Adrenal gland (tissue), 5 donors: ENCODE measurements around the gene ABCF2.

ENCODE experiments used
- POLR2A ChIP-seq, 2 donors: fragments of 450-650 bp; IDR thresholded peaks; one replicate each; pipeline ENCODE4 v1.6.1; 2017; ENCODE audit warnings: antibody characterized with exemption in 2 of 2, mild to moderate bottlenecking in 2 of 2, moderate library complexity in 1 of 2
- TF ChIP-seq, protein P1 (sequence below), 6 experiments: fragments of 450-650 bp in 4 of 6; fragments of 200-600 bp in 2 of 6; sonication (generic) in 1 of 6; IDR thresholded peaks; 1 replicate in 5 of 6; 2 replicates in 1 of 6; pipeline versions ENCODE4 v1.5.1 to v1.8.0; 2016 to 2021; ENCODE audit warnings: antibody characterized with exemption in 6 of 6, mild to moderate bottlenecking in 2 of 6, moderate library complexity in 1 of 6
- donor health status: DM: no; HTN: no; CAD: no.

DNA sequence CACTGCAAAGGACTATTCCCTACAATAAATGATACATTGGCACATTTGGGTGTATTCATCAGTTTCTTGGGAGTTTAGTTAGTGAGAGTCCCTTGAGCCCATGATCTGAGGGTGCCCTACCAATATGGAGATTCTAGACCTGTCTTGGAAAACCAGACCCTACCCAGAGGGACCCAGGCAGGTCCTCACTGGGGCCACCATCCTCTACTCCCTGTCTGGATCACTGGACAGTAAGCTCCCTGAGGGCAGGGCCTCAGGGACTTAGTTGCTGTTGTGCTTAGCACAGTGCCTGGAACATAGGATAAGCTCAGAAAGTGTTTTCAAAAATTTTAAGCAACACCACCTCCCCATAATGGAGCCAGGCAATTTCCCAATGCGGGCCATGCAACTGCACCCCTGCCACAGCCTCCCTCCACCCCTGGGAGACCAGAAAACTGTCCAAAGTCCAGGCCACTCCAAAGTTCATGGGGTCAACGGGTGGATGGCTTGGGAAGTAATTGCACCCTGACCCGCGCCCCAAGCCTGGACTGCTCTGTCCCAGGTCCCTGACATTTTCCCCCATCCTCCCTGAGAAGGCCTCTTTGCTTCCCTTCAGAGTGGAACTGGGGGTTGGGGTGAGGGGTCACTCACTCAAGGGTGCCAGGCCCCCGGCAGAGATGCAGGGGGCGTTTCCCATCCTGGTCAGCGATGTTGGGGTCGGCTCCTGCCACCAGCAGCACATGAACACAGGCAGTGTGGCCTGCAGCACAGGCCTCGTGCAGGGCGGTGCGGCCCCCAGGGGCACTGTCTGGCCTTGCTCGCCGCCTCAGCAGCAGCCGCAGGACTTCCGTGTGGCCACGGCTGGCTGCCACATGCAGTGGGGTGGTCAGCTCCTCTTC is 41.0 kb downstream of the ABCF2 start:
- TF ChIP-seq, protein P1, sequence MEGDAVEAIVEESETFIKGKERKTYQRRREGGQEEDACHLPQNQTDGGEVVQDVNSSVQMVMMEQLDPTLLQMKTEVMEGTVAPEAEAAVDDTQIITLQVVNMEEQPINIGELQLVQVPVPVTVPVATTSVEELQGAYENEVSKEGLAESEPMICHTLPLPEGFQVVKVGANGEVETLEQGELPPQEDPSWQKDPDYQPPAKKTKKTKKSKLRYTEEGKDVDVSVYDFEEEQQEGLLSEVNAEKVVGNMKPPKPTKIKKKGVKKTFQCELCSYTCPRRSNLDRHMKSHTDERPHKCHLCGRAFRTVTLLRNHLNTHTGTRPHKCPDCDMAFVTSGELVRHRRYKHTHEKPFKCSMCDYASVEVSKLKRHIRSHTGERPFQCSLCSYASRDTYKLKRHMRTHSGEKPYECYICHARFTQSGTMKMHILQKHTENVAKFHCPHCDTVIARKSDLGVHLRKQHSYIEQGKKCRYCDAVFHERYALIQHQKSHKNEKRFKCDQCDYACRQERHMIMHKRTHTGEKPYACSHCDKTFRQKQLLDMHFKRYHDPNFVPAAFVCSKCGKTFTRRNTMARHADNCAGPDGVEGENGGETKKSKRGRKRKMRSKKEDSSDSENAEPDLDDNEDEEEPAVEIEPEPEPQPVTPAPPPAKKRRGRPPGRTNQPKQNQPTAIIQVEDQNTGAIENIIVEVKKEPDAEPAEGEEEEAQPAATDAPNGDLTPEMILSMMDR (IDR thresholded peaks at IDR 0.05) = no peak
- no peak for TF ChIP-seq POLR2A (IDR thresholded peaks at IDR 0.05)
